Esophagus muscularis mucosa (tissue), 3 donors: ENCODE data around the gene MUC5B.

ENCODE experiments used
- CTCF ChIP-seq, 3 experiments: fragments of 200-600 bp in 2 of 3; fragments of 450-650 bp in 1 of 3; sonication (generic) in 2 of 3; IDR thresholded peaks; one replicate each; pipeline ENCODE4 v1.5.1; 2017 to 2019; ENCODE audit warnings: antibody characterized with exemption in 3 of 3, mild to moderate bottlenecking in 2 of 3, moderate library complexity in 1 of 3
- POLR2A ChIP-seq: fragments of 450-650 bp; IDR thresholded peaks from one replicate; pipeline ENCODE4 v1.6.1; 2017; ENCODE audit warnings: antibody characterized with exemption, moderate library complexity, mild to moderate bottlenecking, low read depth
- POLR2AphosphoS5 ChIP-seq, 2 donors: sonication (generic); formaldehyde crosslinking; IDR thresholded peaks; one replicate each; pipeline ENCODE4 v1.6.1; 2017; ENCODE audit warnings: antibody characterized with exemption in 2 of 2

GRCh38 chr11:1194977-1195681, 27.7 kb upstream of the MUC5B start:
- no peak for TF ChIP-seq CTCF (IDR thresholded peaks at IDR 0.05)
- no peak for TF ChIP-seq POLR2AphosphoS5 (IDR thresholded peaks at IDR 0.05)
- TF ChIP-seq POLR2A, result no peak
